Dermis blood vessel endothelial cell (primary cell): ENCODE data around the gene HCFC1. TPM values are rescaled to one million over a fixed set of nuclear protein-coding genes. Genes with fewer than 3 reads are reported as not detected.

Source experiments
- DNase-seq: peaks from one replicate; pipeline ENCODE4 v3.0.0; 2010
- total RNA-seq: library from RNA; depleted of rRNA; stranded (reverse); fragments of >200 nt; gene quantifications from 2 replicates; pipeline ENCODE4 v1.2.3, GENCODE V29; 2014

Gene HCFC1
- total RNA-seq, 1 donor from 2014 or later: 15.3 TPM

DNA sequence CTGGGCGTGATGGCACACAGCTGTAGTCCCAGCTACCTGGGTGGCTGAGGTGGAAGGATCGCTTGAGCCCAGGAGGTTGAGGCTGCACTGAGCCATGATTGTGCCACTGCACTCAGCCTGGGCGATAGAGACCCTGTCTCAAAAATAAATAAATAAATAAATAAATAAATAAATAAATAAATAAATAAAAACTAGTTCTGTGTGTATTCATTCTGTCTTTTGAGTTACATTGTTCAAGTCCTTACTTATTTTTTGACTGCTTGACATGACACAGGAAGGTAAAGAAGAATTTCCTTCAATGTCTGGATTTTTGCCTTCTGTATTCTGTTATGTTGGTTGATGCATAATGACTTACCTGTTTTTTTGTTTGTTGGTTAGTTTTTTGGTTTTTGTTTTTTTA is 34.6 kb downstream of the HCFC1 start:
- DNase-seq: no peak

DNA sequence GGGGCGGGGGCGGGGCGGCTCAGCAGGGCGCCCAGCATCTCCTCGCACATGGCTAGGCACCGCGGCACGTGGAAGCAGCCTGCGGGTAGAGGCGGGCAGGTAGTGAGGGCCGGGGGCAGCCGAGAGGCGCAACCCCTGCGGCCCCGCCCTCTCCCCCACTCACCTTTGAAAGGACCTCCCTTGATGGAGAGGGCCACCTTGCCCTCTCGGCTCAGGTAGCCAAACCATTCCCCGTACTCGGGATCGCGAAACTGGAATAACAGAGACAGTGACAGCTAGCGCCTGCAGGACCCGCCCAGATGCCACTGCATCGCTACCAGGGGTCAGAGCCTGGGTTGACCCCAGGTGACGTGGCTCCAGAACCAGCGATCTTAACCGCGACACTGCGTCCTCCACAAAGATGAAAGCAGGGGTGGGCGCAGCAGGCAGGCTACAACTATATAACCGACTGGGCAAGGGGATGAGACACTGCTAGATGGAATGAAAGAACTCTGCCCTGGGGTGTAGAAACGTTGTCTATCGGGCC is 36.2 kb downstream of the HCFC1 start:
- no peak for DNase-seq

GRCh38 chrX:153934762-153935325 is 36.8 kb downstream of the HCFC1 start, which contains the start of gene NAA10:
Gene NAA10, minus strand, starts transcription at chrX:153935037. Its CDS starts 133 bp downstream, at chrX:153934904.
- DNase-seq: peak; percentile 78

- peak; percentile 14 for DNase-seq
These were observed 37.4 kb downstream of the HCFC1 start for GRCh38 chrX:153934148-153934761.

GRCh38 chrX:153933748-153934147 is 37.9 kb downstream of the HCFC1 start:
- DNase-seq: peak; percentile 40

DNA sequence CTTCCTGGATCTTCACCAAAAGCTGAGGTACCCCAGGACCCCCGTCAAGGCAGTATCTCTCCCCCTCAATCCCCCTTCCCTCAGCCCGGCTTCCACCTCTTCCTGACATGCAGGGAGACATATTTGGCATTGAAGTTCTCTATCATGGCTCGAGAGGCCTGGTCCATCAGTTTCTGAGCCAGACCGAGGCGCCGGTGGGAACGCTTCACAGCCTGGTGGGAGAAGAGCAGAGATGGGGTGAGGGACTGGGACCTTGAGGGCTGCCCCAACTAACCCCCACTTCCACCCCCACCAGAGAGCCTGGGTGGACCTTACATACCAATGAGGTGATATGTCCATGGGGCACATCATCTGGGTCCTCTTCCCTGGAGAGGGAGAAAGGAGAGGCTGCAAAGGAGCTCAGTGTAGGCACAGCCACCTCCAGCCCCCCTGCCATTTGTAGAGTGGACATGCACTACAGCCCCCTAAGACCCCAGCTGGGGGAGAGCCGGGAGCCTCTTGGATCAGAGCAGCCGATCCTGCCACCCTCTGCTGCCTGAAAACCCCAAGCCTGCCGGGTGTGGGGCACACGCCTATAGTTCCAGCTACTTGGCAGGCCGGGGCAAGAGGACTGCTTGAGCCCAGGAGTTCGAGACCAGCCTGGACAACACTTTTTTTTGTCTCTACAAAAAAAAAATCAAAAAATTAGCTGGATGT is 39.2 kb downstream of the HCFC1 start:
- DNase-seq: no peak

DNA sequence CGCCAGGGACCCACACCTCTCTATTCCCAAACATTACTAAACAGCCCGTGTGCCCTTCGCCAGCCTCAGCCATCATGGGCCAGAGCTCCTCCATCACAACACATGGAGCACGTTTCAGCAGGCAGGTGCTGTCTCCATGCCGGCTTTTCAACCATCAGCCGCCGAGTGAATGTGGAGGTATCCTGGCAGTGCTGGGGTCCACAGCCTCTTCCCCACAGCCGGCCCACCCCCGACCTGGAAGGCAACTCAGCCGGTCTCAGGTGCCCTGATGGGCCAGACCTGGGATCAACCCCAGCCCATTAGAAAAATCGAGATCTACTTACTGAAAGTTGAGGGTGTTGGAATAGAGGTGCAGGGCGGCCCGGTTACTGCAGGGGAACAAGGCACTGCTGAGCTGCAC is 39.9 kb downstream of the HCFC1 start:
- no peak for DNase-seq

- DNase-seq: no peak
These were observed 40.5 kb downstream of the HCFC1 start for GRCh38 chrX:153931151-153931550.

GRCh38 chrX:153930011-153930910 is 41.4 kb downstream of the HCFC1 start:
- no peak for DNase-seq

DNA sequence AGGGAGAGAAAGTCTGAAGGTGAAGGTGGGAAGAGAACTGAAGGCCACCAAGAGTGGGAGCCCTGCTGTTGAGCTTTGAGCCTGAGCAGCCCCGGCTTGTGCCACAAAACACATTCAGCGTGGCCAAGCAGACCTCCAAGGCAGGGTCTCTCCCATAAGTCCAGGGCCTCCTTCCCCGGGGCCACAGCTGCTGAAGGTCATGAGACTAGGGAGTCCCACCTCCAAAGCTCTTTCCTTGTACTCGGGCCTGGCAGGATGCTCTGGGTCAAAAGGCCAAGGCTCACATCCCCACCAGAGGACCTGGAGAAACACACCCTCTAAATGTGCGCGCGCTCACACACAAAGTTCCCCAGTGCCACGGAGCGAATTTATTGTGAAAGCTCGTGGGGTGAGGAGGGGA is 42.0 kb downstream of the HCFC1 start:
- DNase-seq: no peak

DNA sequence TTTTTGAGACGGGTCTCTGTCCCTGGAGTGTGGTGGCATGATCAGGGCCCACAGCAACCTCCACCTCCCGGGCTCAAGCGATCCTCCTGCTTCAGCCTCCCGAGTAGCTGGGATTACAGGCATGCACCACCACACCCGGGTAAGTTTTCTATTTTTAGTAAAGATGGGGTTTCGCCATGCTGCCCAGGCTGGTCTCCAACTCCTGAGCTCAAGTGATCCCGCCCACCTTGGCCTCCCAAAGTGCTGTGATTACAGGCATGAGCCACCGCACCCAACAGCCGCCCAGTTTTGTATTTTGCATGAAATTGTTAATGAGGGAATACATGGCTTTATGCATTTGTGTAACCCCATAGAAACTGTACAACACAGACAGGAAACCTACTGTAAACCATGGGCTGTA is 42.8 kb downstream of the HCFC1 start:
- no peak for DNase-seq

- DNase-seq: peak; percentile 98
These were observed 43.5 kb downstream of the HCFC1 start for GRCh38 chrX:153927922-153928760.

DNA sequence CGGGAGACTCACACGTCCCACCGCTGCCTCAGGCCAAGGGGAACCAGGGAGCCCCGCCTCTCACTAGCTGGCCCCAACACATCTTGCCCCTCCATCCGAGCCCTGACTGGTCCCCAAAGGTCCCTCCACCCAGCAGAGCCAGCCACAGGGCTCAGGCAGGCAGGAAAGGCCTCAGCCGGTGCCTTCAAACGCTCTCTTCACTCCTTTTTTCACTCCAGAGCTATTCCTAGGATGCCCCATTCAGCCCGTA is 44.0 kb downstream of the HCFC1 start:
- DNase-seq: no peak

DNA sequence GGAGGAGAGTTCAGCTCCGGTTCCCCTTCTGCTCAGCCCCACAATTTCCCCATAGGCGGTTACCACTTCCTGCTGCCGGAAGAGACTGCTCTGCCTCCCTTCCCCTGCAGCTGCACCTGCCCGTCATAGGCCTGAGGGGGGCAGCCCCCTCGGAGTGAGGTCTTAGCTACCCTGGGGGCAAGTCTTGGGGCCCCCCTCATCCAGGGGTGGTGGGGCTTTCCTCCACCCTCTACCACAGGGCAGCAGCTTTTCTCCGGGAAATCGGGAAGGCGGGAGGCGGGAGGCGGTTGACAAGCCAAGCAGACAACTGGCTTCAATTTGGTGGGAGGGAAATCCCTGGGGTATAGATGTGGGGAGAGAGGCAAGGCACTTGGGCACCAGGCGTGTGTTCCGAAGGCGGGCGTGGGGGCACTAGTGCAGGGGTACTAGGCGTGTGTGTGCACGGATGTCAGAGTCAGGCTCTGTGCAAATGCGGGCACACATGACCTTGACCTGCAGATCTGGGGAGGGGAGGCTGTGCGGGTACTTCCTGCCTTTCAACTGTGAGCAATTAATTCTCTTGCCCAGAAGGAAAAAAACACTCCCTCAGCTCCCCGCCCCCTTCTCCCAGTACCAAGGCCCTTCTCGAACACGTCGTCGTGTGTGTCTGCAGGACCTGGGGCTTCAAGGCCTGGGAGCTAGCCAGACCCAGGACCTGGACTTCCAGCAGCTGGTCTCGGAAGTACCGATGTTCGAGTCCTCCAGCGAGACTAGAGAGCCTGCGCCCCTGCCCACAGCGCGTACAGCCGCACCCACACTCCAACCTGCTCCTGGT is 44.6 kb downstream of the HCFC1 start:
- peak; percentile 72 for DNase-seq

GRCh38 chrX:153926552-153926857 is 45.1 kb downstream of the HCFC1 start:
- no peak for DNase-seq

GRCh38 chrX:153925739-153926551 is 45.7 kb downstream of the HCFC1 start, which contains the start of gene ARHGAP4:
Gene ARHGAP4, minus strand, starts transcription at chrX:153926264. Its CDS starts 62 bp downstream, at chrX:153926202.
- DNase-seq: peak; percentile 17

DNA sequence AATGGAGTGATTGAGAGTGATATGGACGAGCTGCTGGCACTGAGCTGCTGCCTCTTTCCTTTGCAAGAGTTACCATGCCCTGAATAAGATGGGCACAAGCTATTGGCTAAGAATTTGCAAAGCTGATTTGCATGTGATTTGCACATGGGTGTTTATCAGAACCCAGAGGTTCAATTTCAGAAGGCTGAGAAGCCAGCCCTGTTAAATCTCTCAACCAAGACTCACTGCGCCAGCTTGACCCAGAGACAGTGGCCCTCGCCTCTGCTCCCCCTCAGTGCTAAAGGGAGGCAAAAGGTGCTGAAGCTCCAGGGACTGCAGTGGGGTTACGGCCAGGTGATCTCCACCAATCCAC is 46.3 kb downstream of the HCFC1 start:
- no peak for DNase-seq

- DNase-seq: peak; percentile 62
These were observed 47.3 kb downstream of the HCFC1 start for GRCh38 chrX:153924149-153924861.

DNA sequence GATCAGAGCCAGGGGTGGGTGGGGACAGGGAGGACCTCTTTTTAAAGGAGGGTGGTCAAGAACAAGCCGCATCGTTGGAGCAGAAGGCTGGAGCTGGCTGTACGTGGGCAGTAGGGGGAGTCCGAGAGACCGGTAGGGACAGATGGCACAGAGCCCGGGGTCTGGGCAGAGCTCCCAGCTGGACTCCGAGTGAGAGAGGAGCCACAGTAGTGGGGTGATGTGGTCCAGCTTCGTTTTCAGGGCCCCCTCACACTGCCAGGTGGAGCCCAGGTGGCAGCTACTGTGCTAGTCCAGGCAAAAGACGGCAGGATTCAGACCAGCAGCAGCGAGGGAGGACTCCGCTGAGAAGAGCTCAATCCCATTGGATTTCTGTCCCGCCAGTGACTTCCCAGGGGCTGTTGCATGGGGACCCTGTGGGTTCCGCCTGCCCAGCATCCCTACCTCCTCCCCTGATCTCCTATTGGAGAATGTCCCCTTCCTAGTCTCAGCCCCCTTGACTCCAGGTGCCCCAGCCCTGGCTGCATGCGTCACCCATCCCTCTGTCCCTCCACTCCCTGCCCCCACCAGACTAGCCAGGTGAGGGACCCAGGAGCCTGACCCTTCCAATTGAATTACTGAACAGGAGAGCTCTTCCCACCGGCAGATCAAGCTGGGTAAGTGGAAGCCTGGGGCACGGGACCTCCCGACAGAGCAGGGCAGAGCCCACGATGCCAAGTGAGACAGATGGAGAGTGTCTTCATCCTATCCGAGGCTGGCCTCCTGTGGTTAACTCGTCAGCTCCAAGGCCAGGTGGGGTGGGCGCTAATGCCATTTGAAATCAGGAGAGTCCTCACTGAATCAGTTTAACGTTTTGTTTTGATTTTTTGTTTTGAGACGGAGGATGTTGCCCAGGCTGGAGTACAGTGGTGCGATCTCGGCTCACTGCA is 48.4 kb downstream of the HCFC1 start:
- peak; percentile 75 for DNase-seq
